Measurements from ENCODE around the gene CBFA2T2. TPM values are rescaled to one million over a fixed set of nuclear protein-coding genes. Genes with fewer than 3 reads are reported as not detected.
"Not testable (repeated sequence)": the region's sequence is repeated elsewhere in the genome, so short reads cannot be mapped to it uniquely, and the experiment has no call there.

Gene CBFA2T2
- total RNA-seq, 1 donor from 2014 or later: 52.3 TPM

- H3K36me3 Mint-ChIP-seq: peaks cover 32% of the 10 kb centered on the region
- TF ChIP-seq, protein P1, sequence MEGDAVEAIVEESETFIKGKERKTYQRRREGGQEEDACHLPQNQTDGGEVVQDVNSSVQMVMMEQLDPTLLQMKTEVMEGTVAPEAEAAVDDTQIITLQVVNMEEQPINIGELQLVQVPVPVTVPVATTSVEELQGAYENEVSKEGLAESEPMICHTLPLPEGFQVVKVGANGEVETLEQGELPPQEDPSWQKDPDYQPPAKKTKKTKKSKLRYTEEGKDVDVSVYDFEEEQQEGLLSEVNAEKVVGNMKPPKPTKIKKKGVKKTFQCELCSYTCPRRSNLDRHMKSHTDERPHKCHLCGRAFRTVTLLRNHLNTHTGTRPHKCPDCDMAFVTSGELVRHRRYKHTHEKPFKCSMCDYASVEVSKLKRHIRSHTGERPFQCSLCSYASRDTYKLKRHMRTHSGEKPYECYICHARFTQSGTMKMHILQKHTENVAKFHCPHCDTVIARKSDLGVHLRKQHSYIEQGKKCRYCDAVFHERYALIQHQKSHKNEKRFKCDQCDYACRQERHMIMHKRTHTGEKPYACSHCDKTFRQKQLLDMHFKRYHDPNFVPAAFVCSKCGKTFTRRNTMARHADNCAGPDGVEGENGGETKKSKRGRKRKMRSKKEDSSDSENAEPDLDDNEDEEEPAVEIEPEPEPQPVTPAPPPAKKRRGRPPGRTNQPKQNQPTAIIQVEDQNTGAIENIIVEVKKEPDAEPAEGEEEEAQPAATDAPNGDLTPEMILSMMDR (conservative IDR thresholded peaks at IDR 0.05): no peak
- peak overlapping the region; percentile 27 for H3K27ac Mint-ChIP-seq
Observed at GRCh38 chr20:33524261-33524660, 34.4 kb downstream of the CBFA2T2 start.

DNA sequence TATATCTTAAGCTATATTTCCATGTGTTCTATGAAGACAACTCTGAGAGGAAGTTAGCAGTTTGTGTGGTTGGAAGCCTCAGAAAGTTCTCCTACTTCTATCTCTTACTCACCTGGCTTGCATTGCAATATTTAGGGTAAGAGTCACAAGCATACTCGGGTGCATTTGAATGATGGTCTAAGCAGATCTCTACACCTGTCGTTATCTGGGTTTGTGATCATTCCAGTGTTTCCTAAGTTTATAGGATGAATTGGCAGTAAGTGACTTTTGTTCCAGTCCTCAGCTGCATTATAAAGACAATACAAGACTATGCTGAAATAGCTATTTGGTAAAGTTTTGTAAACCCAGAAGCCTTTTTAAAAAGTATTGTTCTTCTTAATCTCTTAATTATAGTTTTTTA lies 36.9 kb downstream of the CBFA2T2 start:
- no peak for DNase-seq (ENCODE audit: extremely low spot score, unreplicated experiment)
- Mint-ChIP-seq H3K36me3 (peaks cover 27% of the 10 kb centered on the region), H3K9me3 (no peaks in the 10 kb centered on the region), H3K4me3 (no peak overlapping the region), H3K27me3 (no peaks in the 10 kb centered on the region), H3K27ac (no peak overlapping the region), H3K4me1 (ENCODE audit: unreplicated experiment) (peaks cover 43% of the 10 kb centered on the region)
- TF ChIP-seq, protein P1 (conservative IDR thresholded peaks at IDR 0.05): no peak

More at GRCh38 chr20:33524261-33524660, 34.4 kb downstream of the CBFA2T2 start:
- Mint-ChIP-seq H3K4me1 (ENCODE audit: unreplicated experiment) (peaks cover 38% of the 10 kb centered on the region), H3K27me3 (no peaks in the 10 kb centered on the region), H3K4me3 (no peak overlapping the region), H3K9me3 (no peaks in the 10 kb centered on the region)
- DNase-seq (ENCODE audit: extremely low spot score, unreplicated experiment): no peak

- Mint-ChIP-seq H3K27ac (peak overlapping the region; percentile 73), H3K36me3 (peaks cover 13% of the 10 kb centered on the region), H3K9me3 (no peaks in the 10 kb centered on the region), H3K27me3 (no peaks in the 10 kb centered on the region), H3K4me1 (ENCODE audit: unreplicated experiment) (peaks cover 42% of the 10 kb centered on the region), H3K4me3 (peak overlapping the region; percentile 38)
- no peak for DNase-seq (ENCODE audit: extremely low spot score, unreplicated experiment)
- TF ChIP-seq, protein P1 (conservative IDR thresholded peaks at IDR 0.05): no peak
Observed at GRCh38 chr20:33531047-33531877, 41.4 kb downstream of the CBFA2T2 start.

GRCh38 chr20:33531885-33532284 lies 42.0 kb downstream of the CBFA2T2 start:
- peaks cover 10% of the 10 kb centered on the region for H3K36me3 Mint-ChIP-seq
- no peaks in the 10 kb centered on the region for H3K9me3 Mint-ChIP-seq
- no peaks in the 10 kb centered on the region for H3K27me3 Mint-ChIP-seq
- peak overlapping the region; percentile 0 for H3K4me3 Mint-ChIP-seq
- DNase-seq (ENCODE audit: extremely low spot score, unreplicated experiment): no peak
- peaks cover 42% of the 10 kb centered on the region for H3K4me1 Mint-ChIP-seq (ENCODE audit: unreplicated experiment)
- TF ChIP-seq, protein P1 (conservative IDR thresholded peaks at IDR 0.05): no peak
- H3K27ac Mint-ChIP-seq: peak overlapping the region; percentile 73

- Mint-ChIP-seq H3K27me3 (no peaks in the 10 kb centered on the region), H3K36me3 (peaks cover 17% of the 10 kb centered on the region), H3K27ac (peak overlapping the region; percentile 73), H3K9me3 (peaks cover 9% of the 10 kb centered on the region), H3K4me3 (peak overlapping the region; percentile 0), H3K4me1 (ENCODE audit: unreplicated experiment) (peaks cover 38% of the 10 kb centered on the region)
- TF ChIP-seq, protein P1 (conservative IDR thresholded peaks at IDR 0.05): no peak
- no peak for DNase-seq (ENCODE audit: extremely low spot score, unreplicated experiment)
Observed at GRCh38 chr20:33532753-33533459, 43.0 kb downstream of the CBFA2T2 start.

DNA sequence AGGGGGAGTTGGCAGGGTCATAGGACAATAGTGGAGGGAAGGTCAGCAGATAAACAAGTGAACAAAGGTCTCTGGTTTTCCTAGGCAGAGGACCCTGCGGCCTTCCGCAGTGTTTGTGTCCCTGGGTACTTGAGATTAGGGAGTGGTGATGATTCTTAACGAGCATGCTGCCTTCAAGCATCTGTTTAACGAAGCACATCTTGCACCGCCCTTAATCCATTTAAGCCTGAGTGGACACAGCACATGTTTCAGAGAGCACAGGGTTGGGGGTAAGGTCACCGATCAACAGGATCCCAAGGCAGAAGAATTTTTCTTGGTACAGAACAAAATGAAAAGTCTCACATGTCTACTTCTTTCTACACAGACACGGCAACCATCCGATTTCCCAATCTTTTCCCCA lies 45.8 kb downstream of the CBFA2T2 start:
- H3K36me3 Mint-ChIP-seq: peaks cover 19% of the 10 kb centered on the region
- not testable (repeated sequence) for H3K27ac Mint-ChIP-seq; DNase-seq (ENCODE audit: extremely low spot score, unreplicated experiment); H3K9me3 Mint-ChIP-seq; H3K4me3 Mint-ChIP-seq; H3K27me3 Mint-ChIP-seq
- H3K4me1 Mint-ChIP-seq (ENCODE audit: unreplicated experiment): peaks cover 39% of the 10 kb centered on the region
